ENCODE data around the gene FOSL2.

GRCh38 chr2:28343971-28344715 is 48.5 kb upstream of the FOSL2 start:
- no peak for TF ChIP-seq CTCF (IDR thresholded peaks at IDR 0.05 in 2 of 3, conservative IDR thresholded peaks at IDR 0.05 in 1 of 3; ENCODE audit: borderline replicate concordance in 1 of 3, insufficient read depth in 1 of 3, low read depth in 2 of 3, low read length in 2 of 3)
- TF ChIP-seq EZH2 (IDR thresholded peaks at IDR 0.05): no peak
- TF ChIP-seq ZBTB33 (IDR thresholded peaks at IDR 0.05; ENCODE audit: extremely low read depth, insufficient replicate concordance, low read length): no peak
- no peak for TF ChIP-seq POLR2A (IDR thresholded peaks at IDR 0.05; ENCODE audit: borderline replicate concordance, extremely low read depth, insufficient read depth, insufficient read length)
- no peak for TF ChIP-seq REST (IDR thresholded peaks at IDR 0.05; ENCODE audit: low read depth)
- TF ChIP-seq ATF3 (IDR thresholded peaks at IDR 0.05): no peak
- TF ChIP-seq FOSL1 (IDR thresholded peaks at IDR 0.05; ENCODE audit: low read depth): no peak
- TF ChIP-seq SRF (IDR thresholded peaks at IDR 0.05; ENCODE audit: low read depth): no peak
- no peak for TF ChIP-seq YY1 (IDR thresholded peaks at IDR 0.05; ENCODE audit: extremely low read depth, insufficient replicate concordance, low read depth, low read length)
- TF ChIP-seq ZNF274 (IDR thresholded peaks at IDR 0.05; ENCODE audit: low read depth, low read length): no peak

Data from HCT116 (cell line).